Natural killer cell (primary cell): ENCODE results near the gene CHCHD3. TPM values are rescaled to one million over a fixed set of nuclear protein-coding genes. Genes with fewer than 3 reads are reported as not detected.

Experiments used
- ATAC-seq, 3 donors: fragments of 150-1000 bp in 2 of 3; fragments of 200-7000 bp in 1 of 3; cut with Tn5 transposase; 1 replicate in 1 of 3; 2 replicates in 2 of 3; pipeline ENCODE4 v1.10.0; 2021; ENCODE audit warnings: mild to moderate bottlenecking in 2 of 3, moderate library complexity in 2 of 3
- DNase-seq, 2 donors: peaks; one replicate each; pipeline versions ENCODE4 v3.0.0 to v3.0.0-alpha.2; 2013 to 2021; ENCODE audit warnings: mixed read lengths in 1 of 2
- H3K27ac ChIP-seq: one replicate; pipeline ENCODE4 v1.5.1; 2013; ENCODE audit warnings: mild to moderate bottlenecking, low read length
- H3K27me3 ChIP-seq: one replicate; pipeline ENCODE4 v1.6.1; 2013; ENCODE audit warnings: low read length; ENCODE audit not compliant: control insufficient read depth, insufficient read depth
- H3K36me3 ChIP-seq: one replicate; pipeline ENCODE4 v1.6.1; 2013; ENCODE audit warnings: low read length; ENCODE audit not compliant: control insufficient read depth, insufficient read depth
- H3K4me1 ChIP-seq: one replicate; pipeline ENCODE4 v1.6.1; 2013; ENCODE audit warnings: low read length; ENCODE audit not compliant: control insufficient read depth, insufficient read depth
- H3K4me3 ChIP-seq: one replicate; pipeline ENCODE4 v1.5.1; 2013; ENCODE audit warnings: low read length
- H3K9me3 ChIP-seq: one replicate; pipeline ENCODE4 v1.6.1; 2013; ENCODE audit warnings: low read length; ENCODE audit not compliant: control insufficient read depth, insufficient read depth
- H3K27ac Mint-ChIP-seq, 2 donors: one replicate each; pipeline ENCODE4 v1.8.0; 2022; ENCODE audit warnings: mild to moderate bottlenecking in 2 of 2, mixed read lengths in 2 of 2, moderate library complexity in 1 of 2
- H3K27me3 Mint-ChIP-seq, 2 donors: one replicate each; pipeline ENCODE4 v1.8.0; 2022; ENCODE audit warnings: low read depth in 2 of 2, mixed read lengths in 2 of 2
- H3K36me3 Mint-ChIP-seq: one replicate; pipeline ENCODE4 v1.8.0; 2022; ENCODE audit warnings: mixed read lengths
- H3K4me1 Mint-ChIP-seq, 2 donors: one replicate each; pipeline ENCODE4 v1.8.0; 2022; ENCODE audit warnings: mixed read lengths in 2 of 2
- H3K4me3 Mint-ChIP-seq: one replicate; pipeline ENCODE4 v1.8.0; 2022; ENCODE audit warnings: mild to moderate bottlenecking, moderate library complexity, mixed read lengths
- H3K9me3 Mint-ChIP-seq, 2 donors: one replicate each; pipeline ENCODE4 v1.8.0; 2022; ENCODE audit warnings: mixed read lengths in 2 of 2
- CTCF ChIP-seq: fragments of 200-600 bp; IDR thresholded peaks from one replicate; pipeline ENCODE4 v1.8.0; 2022; ENCODE audit warnings: antibody characterized with exemption
- WGBS: methylation state at CpG from one replicate; pipeline ENCODE4 v1.1.7; 2013; ENCODE audit warnings: missing lambda C conversion rate; ENCODE audit not compliant: insufficient coverage; 5-methylcytosine and 5-hydroxymethylcytosine counted together
- intact Hi-C: fragments of 100-400 bp; cut with micrococcal nuclease; formaldehyde crosslinking; loops from one replicate; pipeline ENCODE4 v1.14.2; 2022
- total RNA-seq, 4 donors: library from RNA; stranded (reverse); fragments of 120-200 nt in 1 of 4; gene quantifications; one replicate each; pipeline versions ENCODE4 v1.2.3 to v1.2.4, GENCODE V29; 2013 to 2022

CHCHD3 gene
- total RNA-seq, 3 donors from 2014 or later (not counting 1 experiment from before 2014, with no cell fraction given): 35.2 to 41.0 (median 35.9) TPM

DNA sequence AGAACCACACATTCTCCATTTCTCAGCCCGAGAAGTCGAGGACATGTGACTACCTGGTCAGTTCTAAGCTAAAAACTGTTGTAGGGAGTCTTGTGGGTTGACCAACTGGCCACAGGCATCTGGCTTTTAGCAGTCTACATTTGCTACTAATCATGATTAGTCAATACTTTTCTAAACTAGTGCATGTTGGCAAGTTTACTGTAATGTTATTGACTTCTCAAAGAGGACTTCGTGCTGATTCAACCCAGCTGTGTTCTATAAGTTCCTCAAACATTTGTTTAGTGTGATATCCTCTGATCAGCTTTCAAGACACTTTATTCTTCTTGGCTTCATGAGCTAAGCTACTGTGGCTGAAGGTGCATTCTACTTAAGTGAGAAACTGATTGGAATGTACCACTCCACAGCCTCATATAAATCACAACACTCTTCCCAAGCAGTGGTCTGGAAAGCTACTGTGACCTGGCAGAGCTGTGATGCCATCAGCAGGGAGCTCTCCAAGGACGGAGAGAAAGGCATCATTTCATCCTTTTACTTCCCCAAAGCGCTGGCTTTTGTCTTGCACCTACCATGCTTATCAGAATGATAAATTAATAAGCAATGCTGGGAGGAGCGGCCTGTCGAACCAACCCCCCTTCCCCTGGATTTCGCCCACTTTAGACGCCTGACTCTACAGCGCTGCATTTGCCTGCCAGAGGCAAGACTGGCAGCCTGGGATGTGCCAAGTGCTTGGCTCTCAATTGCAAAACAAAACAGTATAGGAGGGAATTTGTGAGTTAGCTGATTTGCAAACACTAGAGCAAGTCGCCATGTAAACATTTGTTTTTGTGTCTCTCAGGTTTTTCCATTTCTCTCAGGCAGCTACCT lies 298.9 kb downstream of the CHCHD3 start:
- Mint-ChIP-seq H3K4me1 (peaks cover 0 to 14% of the 10 kb centered on the region in 2 donors), H3K4me3 (no peak overlapping the region), H3K9me3 (no peaks in the 10 kb centered on the region), H3K27me3 (no peaks in the 10 kb centered on the region), H3K27ac (no peak overlapping the region), H3K36me3 (peaks cover 21% of the 10 kb centered on the region)
- no peak for TF ChIP-seq CTCF
- WGBS: 100% methylated on average over 9 of the region's 11 CpGs
- Histone ChIP-seq H3K27me3 (no peaks in the 10 kb centered on the region), H3K4me3 (no peak overlapping the region), H3K36me3 (no peaks in the 10 kb centered on the region), H3K27ac (no peak overlapping the region), H3K9me3 (no peaks in the 10 kb centered on the region), H3K4me1 (no peaks in the 10 kb centered on the region)
- no peak for DNase-seq
- ATAC-seq: no peak
- intact Hi-C loops: no loop called here

- TF ChIP-seq CTCF: no peak
These were observed 301.1 kb downstream of the CHCHD3 start for GRCh38 chr7:132780822-132781221.

DNA sequence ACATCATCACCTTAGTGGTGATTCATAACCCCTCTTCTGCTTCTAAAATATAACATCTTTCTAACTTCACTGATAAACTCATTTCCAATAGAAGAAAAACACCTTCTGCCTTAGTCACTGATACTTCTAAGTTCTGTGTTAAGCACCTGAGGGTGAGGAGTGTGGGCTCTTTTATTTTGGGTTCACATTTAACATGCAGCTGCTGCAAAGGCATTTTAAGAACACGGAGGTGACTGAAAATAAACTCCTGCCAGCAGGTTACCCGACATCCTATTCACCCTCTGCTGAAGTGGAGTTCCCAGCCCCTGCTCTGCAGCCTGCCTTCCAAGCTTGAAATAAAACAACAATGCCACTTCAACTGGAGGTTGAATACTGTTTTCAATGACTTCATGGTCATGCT lies 302.7 kb downstream of the CHCHD3 start:
- no peak overlapping the region for H3K27ac Mint-ChIP-seq
- no peak for ATAC-seq
- intact Hi-C loops: no loop called here
- 60% methylated on average over 2 of the region's 2 CpGs for WGBS
- H3K4me3 ChIP-seq: no peak overlapping the region
- peaks cover 9% of the 10 kb centered on the region for H3K36me3 Mint-ChIP-seq
- H3K4me1 ChIP-seq: no peaks in the 10 kb centered on the region
- no peaks in the 10 kb centered on the region for H3K36me3 ChIP-seq
- H3K4me1 Mint-ChIP-seq: peaks cover 10 to 24% of the 10 kb centered on the region in 2 donors
- peaks cover 0 to 5% of the 10 kb centered on the region in 2 donors for H3K27me3 Mint-ChIP-seq
- no peak for TF ChIP-seq CTCF
- H3K9me3 Mint-ChIP-seq: no peaks in the 10 kb centered on the region
- no peak for DNase-seq
- no peak overlapping the region for H3K27ac ChIP-seq
- no peaks in the 10 kb centered on the region for H3K27me3 ChIP-seq
- H3K4me3 Mint-ChIP-seq: peak overlapping the region; percentile 17
- no peaks in the 10 kb centered on the region for H3K9me3 ChIP-seq

More at GRCh38 chr7:132780822-132781221, 301.1 kb downstream of the CHCHD3 start:
- H3K4me1 ChIP-seq: no peaks in the 10 kb centered on the region
- no peak overlapping the region for H3K4me3 ChIP-seq
- intact Hi-C loops: no loop called here
- ATAC-seq (no peak), DNase-seq (no peak)
- Mint-ChIP-seq H3K9me3 (no peaks in the 10 kb centered on the region), H3K4me1 (peaks cover 10 to 24% of the 10 kb centered on the region in 2 donors), H3K27me3 (peaks cover 0 to 5% of the 10 kb centered on the region in 2 donors), H3K36me3 (peaks cover 21% of the 10 kb centered on the region), H3K27ac (no peak overlapping the region), H3K4me3 (no peak overlapping the region)
- H3K36me3 ChIP-seq: no peaks in the 10 kb centered on the region
- no peaks in the 10 kb centered on the region for H3K27me3 ChIP-seq
- H3K9me3 ChIP-seq: no peaks in the 10 kb centered on the region
- 95% methylated on average over 4 of the region's 4 CpGs for WGBS
- no peak overlapping the region for H3K27ac ChIP-seq
